Common myeloid progenitor, CD34-positive (primary cell): ENCODE results near the gene C1orf105.
A peak's percentile ranks its signal among the peaks of the same experiment; 100 is the strongest.

Experiments
- CTCF ChIA-PET: fragments of 350-600 bp; sonication (Branson Sonifier 250); formaldehyde crosslinking; loops from one replicate; lab custom pipeline; 2021; ENCODE audit warnings: antibody characterized with exemption; lab: Charles Lee
- POLR2A ChIA-PET: fragments of 350-600 bp; sonication (Branson Sonifier 250); formaldehyde crosslinking; loops from one replicate; lab custom pipeline; 2021; ENCODE audit warnings: antibody characterized with exemption; lab: Charles Lee
- DNase-seq, 3 donors: peaks; one replicate each; pipeline versions ENCODE4 v3.0.0 to v3.0.0-alpha.2; 2013
- H3K27ac ChIP-seq, 2 experiments: 1 replicate in 1 of 2; 2 replicates in 1 of 2; pipeline ENCODE4 v1.7.0; 2013; ENCODE audit warnings: inconsistent platforms in 2 of 2, low read length in 2 of 2, mild to moderate bottlenecking in 2 of 2, low read depth in 1 of 2, moderate library complexity in 1 of 2; ENCODE audit not compliant: severe bottlenecking in 2 of 2, insufficient read depth in 1 of 2, poor library complexity in 1 of 2
- H3K27me3 ChIP-seq, 5 experiments: replicated peaks in 2 of 5; 1 replicate in 3 of 5; 2 replicates in 2 of 5; pipeline versions ENCODE4 v1.6.1 to v1.7.0; 2013; ENCODE audit warnings: low read length in 4 of 5, mild to moderate bottlenecking in 2 of 5, moderate library complexity in 2 of 5, inconsistent platforms in 1 of 5; ENCODE audit not compliant: insufficient read depth in 5 of 5, control insufficient read depth in 4 of 5
- H3K36me3 ChIP-seq, 4 experiments: 1 replicate in 2 of 4; 2 replicates in 2 of 4; pipeline versions ENCODE4 v1.6.1 to v1.7.0; 2013; ENCODE audit warnings: low read length in 3 of 4, control low read depth in 1 of 4, mild to moderate bottlenecking in 1 of 4; ENCODE audit not compliant: control insufficient read depth in 4 of 4, insufficient read depth in 4 of 4
- H3K4me1 ChIP-seq, 4 experiments: 1 replicate in 3 of 4; 2 replicates in 1 of 4; pipeline versions ENCODE4 v1.6.1 to v1.7.1; 2013; ENCODE audit warnings: low read length in 3 of 4, mild to moderate bottlenecking in 3 of 4, control low read depth in 1 of 4, inconsistent platforms in 1 of 4, moderate library complexity in 1 of 4; ENCODE audit not compliant: control insufficient read depth in 4 of 4, insufficient read depth in 4 of 4; ENCODE audit errors: control extremely low read depth in 1 of 4
- H3K4me3 ChIP-seq, 7 experiments: 1 replicate in 4 of 7; 2 replicates in 3 of 7; pipeline versions ENCODE4 v1.5.1 to v1.7.0; 2013; ENCODE audit warnings: mild to moderate bottlenecking in 7 of 7, low read length in 6 of 7, moderate library complexity in 6 of 7, inconsistent platforms in 2 of 7, low read depth in 2 of 7, control low read depth in 1 of 7; ENCODE audit not compliant: insufficient read depth in 4 of 7, control insufficient read depth in 1 of 7; ENCODE audit errors: extremely low read depth in 1 of 7
- H3K9me3 ChIP-seq, 5 experiments: 1 replicate in 4 of 5; 2 replicates in 1 of 5; pipeline versions ENCODE4 v1.6.1 to v1.7.1; 2013; ENCODE audit warnings: low read length in 4 of 5, mild to moderate bottlenecking in 2 of 5, inconsistent platforms in 1 of 5, low read depth in 1 of 5, moderate library complexity in 1 of 5; ENCODE audit not compliant: control insufficient read depth in 4 of 5, insufficient read depth in 2 of 5; ENCODE audit errors: control extremely low read depth in 1 of 5
- WGBS: methylation state at CpG from one replicate; pipeline ENCODE4 v1.1.5; 2013; ENCODE audit not compliant: insufficient coverage; 5-methylcytosine and 5-hydroxymethylcytosine counted together

Gene C1orf105

DNA sequence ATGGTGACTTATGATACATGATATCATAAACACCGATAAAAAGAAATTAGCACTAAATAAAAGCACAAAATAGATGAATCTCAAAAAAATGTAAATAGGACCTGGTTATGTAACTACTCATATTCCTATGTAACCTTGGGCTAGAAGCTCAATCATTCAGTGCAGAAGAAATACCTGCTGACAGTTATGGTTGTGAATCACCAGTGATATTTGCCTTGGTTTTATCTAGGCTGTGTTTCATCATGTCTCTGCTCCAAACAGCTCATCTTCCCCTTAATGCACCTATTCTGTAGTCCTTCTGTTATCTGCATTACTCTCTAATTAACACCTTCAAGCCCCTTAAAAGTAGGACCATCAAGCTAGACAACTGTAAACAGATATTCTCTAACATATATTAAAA, 39.7 kb downstream of the C1orf105 start:
- Histone ChIP-seq H3K4me3 (no peak overlapping the region), H3K27me3 (no peaks in the 10 kb centered on the region), H3K36me3 (no peaks in the 10 kb centered on the region), H3K9me3 (no peaks in the 10 kb centered on the region), H3K27ac (no peak overlapping the region), H3K4me1 (no peaks in the 10 kb centered on the region)
- ChIA-PET POLR2A (no interaction called here), CTCF (interaction anchor here (1.9 kb wide), 1 partner anchor 9 kb away, joined by 9 read pairs; no protein-coding TSS in a partner anchor)
- no peak for DNase-seq
- no CpG with 5 or more reads among the region's 1 CpG for WGBS

DNA sequence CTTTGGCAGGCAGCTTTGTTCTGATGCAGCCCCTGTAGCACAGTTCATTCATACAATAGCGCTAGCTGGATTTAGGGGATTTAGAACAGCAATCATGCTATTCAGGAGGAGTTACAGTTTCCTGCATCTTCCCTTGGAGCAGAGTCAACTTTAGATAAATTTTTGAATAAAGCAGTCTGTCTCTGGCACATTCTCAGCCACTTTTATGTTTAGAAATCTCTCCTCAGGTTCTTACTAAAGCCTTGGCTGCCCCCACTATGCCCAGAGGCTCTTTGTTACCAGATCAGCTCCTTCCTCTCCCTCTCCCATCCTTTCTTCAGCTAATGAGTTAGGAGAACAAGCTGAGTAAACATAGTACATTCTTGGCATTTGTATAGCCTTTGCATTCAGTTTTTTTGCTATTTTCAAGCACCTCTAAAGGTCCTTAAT, 40.4 kb downstream of the C1orf105 start:
- ChIA-PET POLR2A (no interaction called here), CTCF (interaction anchor here (0.9 to 1.9 kb wide), 2 partner anchors 10 to 63 kb away, joined by 3 to 9 read pairs; no protein-coding TSS in a partner anchor)
- Histone ChIP-seq H3K27ac (no peak overlapping the region), H3K27me3 (no peaks in the 10 kb centered on the region), H3K36me3 (no peaks in the 10 kb centered on the region), H3K4me1 (no peaks in the 10 kb centered on the region), H3K9me3 (no peaks in the 10 kb centered on the region), H3K4me3 (no peak overlapping the region)
- WGBS, result 100% methylated on average over 1 of the region's 1 CpG
- DNase-seq, result no peak

DNA sequence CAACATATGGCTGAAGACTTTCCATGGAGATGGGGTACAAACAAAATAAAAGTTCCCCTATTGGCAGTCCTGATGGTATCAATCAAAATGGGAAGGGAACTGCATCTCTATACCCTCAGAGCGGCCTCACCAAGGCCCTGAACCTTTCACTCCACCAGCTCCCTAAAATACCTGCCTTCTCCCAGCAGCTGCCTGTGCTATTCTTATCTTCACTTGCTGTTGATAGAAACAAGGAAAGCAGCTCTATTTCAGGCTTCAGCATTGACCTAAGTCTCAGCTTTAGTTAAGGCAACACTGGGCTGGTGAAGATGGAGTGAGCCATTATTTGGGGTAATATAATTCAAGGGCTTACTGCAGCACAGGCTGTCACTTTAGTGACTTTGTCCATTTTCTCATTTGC, 45.1 kb downstream of the C1orf105 start:
- WGBS, result 100% methylated on average over 1 of the region's 1 CpG
- no peak overlapping the region for H3K4me3 ChIP-seq
- H3K9me3 ChIP-seq, result no peaks in the 10 kb centered on the region
- no peaks in the 10 kb centered on the region for H3K4me1 ChIP-seq
- CTCF ChIA-PET, result interaction anchor here (0.7 kb wide), 1 partner anchor 61 kb away, joined by 3 read pairs; no protein-coding TSS in a partner anchor
- no peak for DNase-seq
- POLR2A ChIA-PET, result no interaction called here
- no peak overlapping the region for H3K27ac ChIP-seq
- no peaks in the 10 kb centered on the region for H3K36me3 ChIP-seq
- H3K27me3 ChIP-seq, result no peaks in the 10 kb centered on the region

DNA sequence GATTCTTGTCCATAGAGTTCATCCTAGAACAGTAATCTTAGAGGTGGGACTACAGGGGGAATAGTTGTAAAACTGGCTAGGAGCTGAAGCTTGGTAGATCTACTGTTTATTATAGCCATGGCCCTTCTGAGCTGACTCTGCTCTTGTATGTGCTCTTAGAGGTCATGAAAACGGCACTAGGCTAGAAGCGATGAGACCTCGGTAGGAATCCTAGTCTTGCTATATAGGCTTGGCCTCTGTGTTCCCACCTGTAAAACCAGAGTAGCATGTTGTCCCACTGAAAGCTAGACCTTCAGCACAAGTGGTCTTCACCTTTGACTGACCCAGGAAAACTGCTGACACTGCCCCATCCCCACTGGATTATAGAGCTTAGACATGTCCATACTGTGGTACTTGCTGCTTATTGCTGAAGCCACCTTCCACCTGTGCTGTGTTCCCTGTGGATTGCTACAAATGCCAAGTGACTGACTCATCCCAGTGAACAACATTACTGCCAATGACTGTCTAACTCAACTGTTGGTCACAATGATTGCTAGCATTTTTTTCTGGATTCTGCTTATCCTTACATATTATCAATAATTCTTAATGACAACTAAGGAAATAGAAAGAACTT, 46.4 kb downstream of the C1orf105 start:
- no peak overlapping the region for H3K27ac ChIP-seq
- H3K27me3 ChIP-seq, result no peaks in the 10 kb centered on the region
- no peaks in the 10 kb centered on the region for H3K9me3 ChIP-seq
- no peaks in the 10 kb centered on the region for H3K4me1 ChIP-seq
- DNase-seq, result no peak
- WGBS, result 100% methylated on average over 3 of the region's 3 CpGs
- ChIA-PET POLR2A (no interaction called here), CTCF (interaction anchor here (0.8 kb wide), 1 partner anchor 24 kb away, joined by 3 read pairs; no protein-coding TSS in a partner anchor)
- no peaks in the 10 kb centered on the region for H3K36me3 ChIP-seq
- no peak overlapping the region for H3K4me3 ChIP-seq

GRCh38 chr1:172467446-172467845, 47.0 kb downstream of the C1orf105 start:
- no peak for DNase-seq

GRCh38 chr1:172468296-172468695, 47.8 kb downstream of the C1orf105 start:
- Histone ChIP-seq H3K9me3 (no peaks in the 10 kb centered on the region), H3K4me1 (peaks cover 4 to 12% (median 9%) of the 10 kb centered on the region in 4 experiments), H3K36me3 (no peaks in the 10 kb centered on the region), H3K4me3 (no peak overlapping the region), H3K27ac (no peak overlapping the region), H3K27me3 (no peaks in the 10 kb centered on the region)
- ChIA-PET POLR2A (no interaction called here), CTCF (interaction anchor here (0.6 kb wide), 1 partner anchor 756 kb away, joined by 3 read pairs; no protein-coding TSS in a partner anchor)
- DNase-seq, result no peak
- WGBS, result 100% methylated on average over 4 of the region's 5 CpGs

More at GRCh38 chr1:172467446-172467845, 47.0 kb downstream of the C1orf105 start:
- POLR2A ChIA-PET, result interaction anchor here (0.5 kb wide), 1 partner anchor 574 kb away, joined by 3 read pairs; no protein-coding TSS in a partner anchor
- CTCF ChIA-PET, result no interaction called here
- peaks cover 0 to 4% (median 2%) of the 10 kb centered on the region in 4 experiments for H3K4me1 ChIP-seq
- 0% methylated on average over 1 of the region's 3 CpGs for WGBS
- H3K27me3 ChIP-seq, result no peaks in the 10 kb centered on the region
- no peaks in the 10 kb centered on the region for H3K9me3 ChIP-seq
- no peak overlapping the region for H3K27ac ChIP-seq
- no peaks in the 10 kb centered on the region for H3K36me3 ChIP-seq
- no peak overlapping the region for H3K4me3 ChIP-seq

DNA sequence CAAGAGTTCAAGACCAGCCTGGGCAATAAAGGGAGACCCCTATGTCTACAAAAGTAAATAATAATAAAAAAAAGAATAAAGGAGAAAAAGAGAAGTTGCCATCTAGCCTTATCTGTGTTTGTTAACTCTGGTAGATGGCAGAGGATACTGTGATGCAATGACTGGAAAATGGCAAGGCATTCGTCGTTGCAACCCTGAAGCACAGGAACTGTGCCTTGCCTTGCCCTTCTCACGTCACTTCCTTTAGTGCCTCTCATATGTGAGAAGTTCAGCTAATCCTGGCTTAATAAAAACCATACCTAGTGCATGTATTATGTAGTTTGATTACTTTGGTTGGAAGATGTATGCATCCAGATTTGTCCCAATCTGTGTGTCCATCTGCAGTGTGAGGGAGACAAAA, 49.2 kb downstream of the C1orf105 start:
- ChIA-PET POLR2A (no interaction called here), CTCF (no interaction called here)
- peaks cover 8 to 20% (median 14%) of the 10 kb centered on the region in 4 experiments for H3K4me1 ChIP-seq
- no peak overlapping the region for H3K4me3 ChIP-seq
- no peak overlapping the region for H3K27ac ChIP-seq
- 33% methylated on average over 2 of the region's 3 CpGs for WGBS
- DNase-seq, result peak in 2 of 3 donors; percentile 33 to 43
- no peaks in the 10 kb centered on the region for H3K36me3 ChIP-seq
- H3K27me3 ChIP-seq, result no peaks in the 10 kb centered on the region
- no peaks in the 10 kb centered on the region for H3K9me3 ChIP-seq
